Tibial nerve (tissue), 4 donors: Measurements from ENCODE around the gene RAB11FIP2. TPM values are rescaled to one million over a fixed set of nuclear protein-coding genes. Genes with fewer than 3 reads are reported as not detected.

Experiments used
- DNase-seq, 2 donors: peaks; one replicate each; pipeline ENCODE4 v3.0.0-alpha.2; 2019; ENCODE audit warnings: low spot score in 2 of 2
- H3K27ac ChIP-seq, 4 donors: fragments of 200-600 bp; sonication (generic) in 3 of 4; one replicate each; pipeline ENCODE4 v1.5.1; 2017 to 2019; ENCODE audit warnings: mild to moderate bottlenecking in 1 of 4
- H3K27me3 ChIP-seq, 2 donors: fragments of 200-600 bp; sonication (generic) in 1 of 2; one replicate each; pipeline versions ENCODE4 v1.5.1 to v1.6.0; 2017 to 2019
- H3K36me3 ChIP-seq, 3 donors: fragments of 200-600 bp; sonication (generic); one replicate each; pipeline ENCODE4 v1.5.1; 2018 to 2019
- H3K4me1 ChIP-seq, 4 donors: fragments of 200-600 bp; sonication (generic) in 3 of 4; one replicate each; pipeline ENCODE4 v1.5.1; 2017 to 2019
- H3K4me3 ChIP-seq, 4 donors: fragments of 200-600 bp; sonication (generic) in 3 of 4; one replicate each; pipeline ENCODE4 v1.5.1; 2017 to 2019; ENCODE audit warnings: mild to moderate bottlenecking in 1 of 4, moderate library complexity in 1 of 4
- H3K9me3 ChIP-seq, 4 donors: fragments of 200-600 bp; sonication (generic) in 3 of 4; one replicate each; pipeline ENCODE4 v1.5.1; 2017 to 2019
- CTCF ChIP-seq, 5 experiments: fragments of 200-600 bp in 3 of 5; fragments of 450-650 bp in 2 of 5; sonication (generic) in 3 of 5; IDR thresholded peaks; one replicate each; pipeline ENCODE4 v1.5.1; 2016 to 2019; ENCODE audit warnings: antibody characterized with exemption in 5 of 5, mild to moderate bottlenecking in 3 of 5, moderate library complexity in 2 of 5
- EP300 ChIP-seq, 2 donors: sonication (generic); formaldehyde crosslinking; IDR thresholded peaks; one replicate each; pipeline ENCODE4 v1.6.1; 2017; ENCODE audit warnings: antibody characterized with exemption in 2 of 2, mild to moderate bottlenecking in 1 of 2
- POLR2A ChIP-seq, 2 donors: fragments of 450-650 bp; IDR thresholded peaks; one replicate each; pipeline ENCODE4 v1.6.1; 2017; ENCODE audit warnings: antibody characterized with exemption in 2 of 2, mild to moderate bottlenecking in 2 of 2, moderate library complexity in 2 of 2
- WGBS, 2 donors: methylation state at CpG; one replicate each; pipeline ENCODE4 v1.1.5; 2018; 5-methylcytosine and 5-hydroxymethylcytosine counted together
- total RNA-seq, 4 donors: library from RNA; depleted of rRNA; stranded (reverse); fragments of >200 nt; gene quantifications; one replicate each; pipeline ENCODE4 v1.1.0, GENCODE V29; 2016

RAB11FIP2 gene
- total RNA-seq, 4 donors from 2014 or later = 21.3 to 35.5 (median 30.0) TPM

- H3K4me1 ChIP-seq = peaks cover 3 to 67% (median 21%) of the 10 kb centered on the region in 4 donors
- no peak overlapping the region for H3K4me3 ChIP-seq
Observed at GRCh38 chr10:118042827-118043242, 3.9 kb downstream of the RAB11FIP2 start.

GRCh38 chr10:118042336-118042735 is 4.4 kb downstream of the RAB11FIP2 start:
- H3K27ac ChIP-seq = no peak overlapping the region
- no peaks in the 10 kb centered on the region for H3K9me3 ChIP-seq
- H3K27me3 ChIP-seq = no peaks in the 10 kb centered on the region
- no peak for TF ChIP-seq POLR2A (IDR thresholded peaks at IDR 0.05)
- TF ChIP-seq EP300 (IDR thresholded peaks at IDR 0.05) = no peak
- TF ChIP-seq CTCF (IDR thresholded peaks at IDR 0.05) = no peak
- H3K36me3 ChIP-seq = no peaks in the 10 kb centered on the region
- H3K4me3 ChIP-seq = no peak overlapping the region
- peaks cover 3 to 62% (median 20%) of the 10 kb centered on the region in 4 donors for H3K4me1 ChIP-seq
- no peak for DNase-seq

More at GRCh38 chr10:118042827-118043242, 3.9 kb downstream of the RAB11FIP2 start:
- TF ChIP-seq EP300 (IDR thresholded peaks at IDR 0.05) = no peak
- TF ChIP-seq CTCF (IDR thresholded peaks at IDR 0.05) = no peak
- no peak for TF ChIP-seq POLR2A (IDR thresholded peaks at IDR 0.05)
- no peak for DNase-seq
- H3K9me3 ChIP-seq = no peaks in the 10 kb centered on the region
- WGBS, 2 donors = 50 to 57% methylated on average over 2 of the region's 2 CpGs
- no peaks in the 10 kb centered on the region for H3K36me3 ChIP-seq
- no peaks in the 10 kb centered on the region for H3K27me3 ChIP-seq
- no peak overlapping the region for H3K27ac ChIP-seq

- peaks cover 3 to 59% (median 21%) of the 10 kb centered on the region in 4 donors for H3K4me1 ChIP-seq
- no peaks in the 10 kb centered on the region for H3K9me3 ChIP-seq
- H3K27me3 ChIP-seq = no peaks in the 10 kb centered on the region
- H3K36me3 ChIP-seq = no peaks in the 10 kb centered on the region
- no peak overlapping the region for H3K4me3 ChIP-seq
- 35 to 41% methylated on average over 2 of the region's 2 CpGs for WGBS, 2 donors
- no peak for TF ChIP-seq POLR2A (IDR thresholded peaks at IDR 0.05)
- no peak for TF ChIP-seq CTCF (IDR thresholded peaks at IDR 0.05)
- no peak for TF ChIP-seq EP300 (IDR thresholded peaks at IDR 0.05)
- no peak overlapping the region for H3K27ac ChIP-seq
- no peak for DNase-seq
Observed at GRCh38 chr10:118041316-118041715, 5.4 kb downstream of the RAB11FIP2 start.

DNA sequence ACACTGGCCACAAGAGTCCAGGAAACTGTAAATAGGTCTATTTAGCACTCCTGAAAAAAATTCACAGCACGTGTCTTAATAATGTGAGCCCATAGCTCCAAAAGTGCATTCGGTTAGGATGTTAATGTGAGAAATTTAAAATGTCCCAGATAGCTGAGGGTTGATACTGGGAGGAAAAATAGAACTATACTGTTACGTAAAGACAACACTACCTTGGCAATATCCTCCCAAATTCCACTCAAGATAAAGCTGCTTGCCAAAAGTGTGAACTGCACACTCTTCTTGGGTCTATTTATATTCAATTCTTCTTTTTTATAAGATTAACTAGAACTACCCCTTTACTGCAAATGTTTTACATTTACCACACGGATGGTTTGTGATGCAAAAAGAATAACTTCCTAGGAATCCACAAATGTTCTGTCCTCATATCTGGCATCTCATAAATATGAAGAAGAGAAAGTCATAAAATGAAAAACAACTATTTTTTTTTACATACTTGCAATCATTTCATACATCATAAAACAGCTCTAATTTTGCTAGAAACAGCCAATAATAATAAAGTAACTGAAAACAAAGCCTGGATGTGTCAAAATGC is 10.4 kb downstream of the RAB11FIP2 start:
- H3K27me3 ChIP-seq = no peaks in the 10 kb centered on the region
- H3K27ac ChIP-seq = no peak overlapping the region
- H3K9me3 ChIP-seq = no peaks in the 10 kb centered on the region
- H3K36me3 ChIP-seq = peaks cover 0 to 17% (median 0%) of the 10 kb centered on the region in 3 donors
- peaks cover 0 to 31% (median 7%) of the 10 kb centered on the region in 4 donors for H3K4me1 ChIP-seq
- TF ChIP-seq CTCF (IDR thresholded peaks at IDR 0.05) = no peak
- TF ChIP-seq EP300 (IDR thresholded peaks at IDR 0.05) = no peak
- no peak for TF ChIP-seq POLR2A (IDR thresholded peaks at IDR 0.05)
- no peak overlapping the region for H3K4me3 ChIP-seq
- WGBS, 2 donors = 63% methylated on average over 4 of the region's 4 CpGs
- no peak for DNase-seq

- Histone ChIP-seq H3K4me1 (peaks cover 0 to 24% (median 3%) of the 10 kb centered on the region in 4 donors), H3K27ac (no peak overlapping the region), H3K27me3 (no peaks in the 10 kb centered on the region), H3K4me3 (no peak overlapping the region), H3K9me3 (no peaks in the 10 kb centered on the region), H3K36me3 (peaks cover 0 to 17% (median 0%) of the 10 kb centered on the region in 3 donors)
- TF ChIP-seq EP300 (IDR thresholded peaks at IDR 0.05) (no peak), CTCF (IDR thresholded peaks at IDR 0.05) (no peak), POLR2A (IDR thresholded peaks at IDR 0.05) (no peak)
- DNase-seq = no peak
- WGBS, 2 donors = 68 to 70% methylated on average over 7 of the region's 7 CpGs
Observed at GRCh38 chr10:118035354-118036005, 11.3 kb downstream of the RAB11FIP2 start.
